ENCODE measurements around the gene ARTN. TPM values are rescaled to one million over a fixed set of nuclear protein-coding genes. Genes with fewer than 3 reads are reported as not detected.

ARTN gene
- total RNA-seq, 1 donor from 2014 or later = 1.6 TPM

- Mint-ChIP-seq H3K9me3 (no peaks in the 10 kb centered on the region), H3K27me3 (ENCODE audit: low read depth) (no peaks in the 10 kb centered on the region), H3K36me3 (peaks cover 16% of the 10 kb centered on the region), H3K4me1 (peaks cover 51% of the 10 kb centered on the region), H3K4me3 (peak within 1 kb of the TSS; percentile 89), H3K27ac (peak within 1 kb of the TSS; percentile 82)
- TF ChIP-seq CTCF (IDR thresholded peaks at IDR 0.05; ENCODE audit: unreplicated experiment) = no peak
- peak in 1 of 2 experiments; percentile 60 for DNase-seq (ENCODE audit: low spot score in 2 of 2, unreplicated experiment in 2 of 2)
Measured at GRCh38 chr1:43978551-43979260, 45.1 kb downstream of the ARTN start, which contains the start of gene B4GALT2. TSS of gene B4GALT2 (plus strand) at chr1:43979210. CDS start at chr1:43981161, 1,951 bp downstream.

GRCh38 chr1:43979261-43979527, 45.6 kb downstream of the ARTN start:
- H3K36me3 Mint-ChIP-seq = peaks cover 18% of the 10 kb centered on the region
- no peak for DNase-seq (ENCODE audit: low spot score in 2 of 2, unreplicated experiment in 2 of 2)
- no peaks in the 10 kb centered on the region for H3K27me3 Mint-ChIP-seq (ENCODE audit: low read depth)
- H3K27ac Mint-ChIP-seq = no peak overlapping the region
- H3K4me3 Mint-ChIP-seq = no peak overlapping the region
- H3K4me1 Mint-ChIP-seq = peaks cover 46% of the 10 kb centered on the region
- TF ChIP-seq CTCF (IDR thresholded peaks at IDR 0.05; ENCODE audit: unreplicated experiment) = no peak
- no peaks in the 10 kb centered on the region for H3K9me3 Mint-ChIP-seq

- Mint-ChIP-seq H3K9me3 (no peaks in the 10 kb centered on the region), H3K4me1 (peaks cover 44% of the 10 kb centered on the region), H3K36me3 (peaks cover 21% of the 10 kb centered on the region), H3K4me3 (peak overlapping the region; percentile 85), H3K27ac (peak overlapping the region; percentile 82), H3K27me3 (ENCODE audit: low read depth) (no peaks in the 10 kb centered on the region)
- DNase-seq (ENCODE audit: low spot score in 2 of 2, unreplicated experiment in 2 of 2) = peak in 1 of 2 experiments; percentile 61
- TF ChIP-seq CTCF (IDR thresholded peaks at IDR 0.05; ENCODE audit: unreplicated experiment) = no peak
Measured at GRCh38 chr1:43979528-43980254, 46.1 kb downstream of the ARTN start.

GRCh38 chr1:43980255-43981134, 46.9 kb downstream of the ARTN start:
- no peak for DNase-seq (ENCODE audit: low spot score in 2 of 2, unreplicated experiment in 2 of 2)
- Mint-ChIP-seq H3K27me3 (ENCODE audit: low read depth) (no peaks in the 10 kb centered on the region), H3K4me1 (peaks cover 42% of the 10 kb centered on the region), H3K27ac (peak overlapping the region; percentile 82), H3K4me3 (peak overlapping the region; percentile 85), H3K9me3 (no peaks in the 10 kb centered on the region), H3K36me3 (peaks cover 21% of the 10 kb centered on the region)
- TF ChIP-seq CTCF (IDR thresholded peaks at IDR 0.05; ENCODE audit: unreplicated experiment) = no peak

- peak overlapping the region; percentile 85 for H3K4me3 Mint-ChIP-seq
- no peak for DNase-seq (ENCODE audit: low spot score in 2 of 2, unreplicated experiment in 2 of 2)
- TF ChIP-seq CTCF (IDR thresholded peaks at IDR 0.05; ENCODE audit: unreplicated experiment) = no peak
- peaks cover 36% of the 10 kb centered on the region for H3K4me1 Mint-ChIP-seq
- H3K27ac Mint-ChIP-seq = no peak overlapping the region
- peaks cover 23% of the 10 kb centered on the region for H3K36me3 Mint-ChIP-seq
- H3K9me3 Mint-ChIP-seq = no peaks in the 10 kb centered on the region
- H3K27me3 Mint-ChIP-seq (ENCODE audit: low read depth) = no peaks in the 10 kb centered on the region
Measured at GRCh38 chr1:43981135-43981491, 47.5 kb downstream of the ARTN start.
